GM21526 (cell line): ENCODE results near the gene AGAP3.
A peak's percentile ranks its signal among the peaks of the same experiment; 100 is the strongest.

Source experiments
- ATAC-seq: cut with Tn5 transposase; IDR thresholded peaks from one replicate; pipeline ENCODE4 v1.9.1; 2021; ENCODE audit warnings: moderate library complexity; ENCODE audit not compliant: unreplicated experiment, low FRiP score

The AGAP3 gene

GRCh38 chr7:151087245-151088018 is 1.2 kb downstream of the AGAP3 start:
- peak; percentile 28 for ATAC-seq

- ATAC-seq = no peak
Observed at GRCh38 chr7:151088019-151088855, 2.0 kb downstream of the AGAP3 start.

- ATAC-seq = no peak
Observed at GRCh38 chr7:151088856-151089699, 2.8 kb downstream of the AGAP3 start.

GRCh38 chr7:151089893-151090730 is 3.8 kb downstream of the AGAP3 start:
- no peak for ATAC-seq

GRCh38 chr7:151091003-151091402 is 4.7 kb downstream of the AGAP3 start:
- no peak for ATAC-seq

DNA sequence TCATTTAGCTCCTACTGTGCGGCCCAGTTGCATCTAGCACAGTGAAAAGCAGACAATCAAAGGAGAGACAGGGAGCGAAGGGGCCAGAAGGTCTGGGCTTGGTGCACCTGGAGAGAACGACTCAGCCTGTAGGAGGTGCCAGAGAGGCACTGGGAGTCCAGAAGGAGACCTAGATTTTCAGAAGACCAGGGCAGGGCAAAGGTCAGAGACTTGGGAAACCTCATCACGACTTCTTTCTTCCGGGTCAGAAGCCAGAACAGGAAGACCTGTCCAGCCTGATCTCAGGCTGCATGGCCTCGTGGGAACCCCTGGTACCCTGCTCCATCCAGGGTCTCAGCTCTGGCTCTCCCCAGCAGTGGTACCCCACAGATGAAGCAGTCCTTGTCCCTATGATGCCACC is 5.2 kb downstream of the AGAP3 start:
- no peak for ATAC-seq

DNA sequence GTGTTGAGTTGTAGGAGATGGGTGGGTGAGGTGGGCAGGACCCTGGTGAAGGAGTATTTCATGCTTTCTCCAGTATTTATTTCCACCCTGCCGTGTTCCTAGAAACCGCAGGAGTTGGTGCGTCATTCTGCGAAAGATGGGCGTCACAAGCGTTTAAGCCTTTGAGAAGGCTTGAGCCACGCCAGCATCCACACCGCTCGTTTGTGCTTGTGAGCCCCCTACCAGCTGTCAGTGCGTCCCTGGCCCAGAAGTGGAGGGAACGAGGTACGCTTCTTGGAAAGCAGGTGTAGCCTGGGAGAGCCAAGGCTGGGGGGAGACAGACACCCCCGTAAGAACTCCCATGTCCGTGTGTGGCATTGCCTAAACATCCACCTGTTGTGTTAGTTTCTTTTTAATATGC is 5.7 kb downstream of the AGAP3 start:
- no peak for ATAC-seq

GRCh38 chr7:151093748-151094147 is 7.5 kb downstream of the AGAP3 start:
- ATAC-seq = no peak

GRCh38 chr7:151094675-151095074 is 8.4 kb downstream of the AGAP3 start:
- ATAC-seq = no peak

DNA sequence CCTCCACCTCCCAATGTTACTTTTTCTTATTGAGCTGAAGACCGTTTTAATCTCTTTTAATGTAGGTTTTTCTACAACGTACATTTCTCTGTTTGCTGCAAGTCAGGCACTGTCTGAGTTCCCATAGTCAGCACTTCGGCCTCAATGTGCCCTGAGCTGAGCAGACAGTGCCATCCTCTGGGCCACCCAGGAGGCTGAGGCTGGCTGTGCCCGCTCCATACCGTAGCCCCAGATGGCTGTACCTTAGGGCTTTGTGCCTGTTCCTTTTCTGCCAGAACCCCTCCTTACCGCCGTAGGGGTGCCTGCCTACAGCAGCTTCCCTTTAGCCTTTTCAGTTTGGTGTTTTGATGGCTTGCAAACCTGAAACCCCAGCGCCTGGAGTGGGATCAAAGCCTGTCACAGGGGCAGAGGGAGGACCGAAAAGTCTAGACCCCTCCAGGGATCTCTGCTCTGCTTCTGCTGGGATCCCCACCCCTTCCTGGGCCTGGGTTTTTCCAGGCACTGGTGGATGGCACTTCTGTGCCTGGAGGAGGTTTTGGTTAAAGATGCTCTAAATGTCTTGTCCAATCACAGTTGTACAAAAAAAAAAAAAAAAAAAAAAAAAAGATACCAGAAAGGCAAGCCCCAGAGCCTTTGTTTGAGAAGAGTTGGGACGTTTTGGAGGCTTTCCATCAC is 9.0 kb downstream of the AGAP3 start:
- ATAC-seq = no peak

DNA sequence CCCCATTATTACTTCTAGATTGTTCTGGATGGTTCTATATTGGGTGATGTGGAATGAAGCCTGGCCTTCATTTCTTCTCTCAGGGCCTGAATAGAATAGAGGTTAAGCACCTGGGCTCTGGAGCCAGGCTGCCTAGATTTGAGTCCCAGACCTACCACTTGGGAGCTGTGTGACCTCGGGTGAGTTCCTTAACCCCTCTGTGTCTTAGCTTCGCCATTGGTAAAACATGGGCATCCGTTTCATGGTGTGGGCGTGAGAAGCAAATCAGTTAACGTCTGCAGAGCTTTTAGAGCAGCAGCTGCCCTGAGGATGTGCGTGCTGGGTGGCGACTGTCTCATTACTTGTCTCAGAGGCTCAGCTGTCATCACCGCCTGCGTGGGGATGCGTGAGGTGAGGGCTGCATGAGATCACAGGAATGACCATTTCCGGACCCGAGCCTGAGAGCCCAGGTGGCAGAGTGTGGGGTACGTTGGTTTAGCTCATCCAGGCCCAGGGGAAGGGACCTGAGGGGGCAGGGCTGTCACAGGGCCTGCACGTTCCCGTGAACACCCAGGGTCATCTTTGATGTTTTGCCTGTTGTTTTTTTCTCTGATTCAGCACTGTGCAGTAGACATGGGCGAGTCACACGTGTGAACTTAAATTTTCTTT is 9.7 kb downstream of the AGAP3 start:
- ATAC-seq = no peak

DNA sequence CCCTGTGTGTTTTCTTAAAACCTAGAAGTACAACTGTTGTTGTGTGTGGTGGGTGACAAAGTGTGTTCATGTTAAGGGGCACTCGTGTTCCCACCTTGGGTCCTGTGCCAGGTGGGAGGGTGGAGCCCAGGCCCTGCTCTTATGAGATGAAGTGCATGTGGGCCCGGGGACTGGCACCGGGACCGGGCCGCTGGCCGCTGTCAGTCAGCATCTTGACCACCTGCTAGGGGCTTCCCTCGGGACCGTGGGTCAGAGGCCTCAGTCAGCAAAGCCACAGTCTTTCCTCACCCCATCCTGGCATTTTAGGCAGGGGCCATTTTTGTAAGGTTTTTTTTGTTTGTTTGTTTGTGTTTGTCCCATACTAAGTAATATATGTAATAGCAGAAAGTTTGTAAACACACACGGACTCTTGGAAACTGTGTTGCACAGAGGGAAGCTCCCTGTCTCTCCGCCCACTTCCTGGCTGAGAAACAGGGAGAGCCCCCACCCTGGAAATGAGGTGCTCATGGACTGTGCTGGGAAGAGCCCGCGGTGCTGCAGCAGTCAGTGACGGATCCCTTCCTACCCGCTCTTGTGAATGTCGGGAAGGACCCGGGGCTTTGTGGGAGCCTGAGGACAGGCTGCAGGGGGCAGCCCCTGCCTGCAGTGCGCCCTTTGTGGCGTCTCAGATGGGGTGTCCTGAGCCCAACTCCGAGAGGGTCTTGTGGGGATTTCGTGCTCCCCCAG is 13.4 kb downstream of the AGAP3 start:
- no peak for ATAC-seq

DNA sequence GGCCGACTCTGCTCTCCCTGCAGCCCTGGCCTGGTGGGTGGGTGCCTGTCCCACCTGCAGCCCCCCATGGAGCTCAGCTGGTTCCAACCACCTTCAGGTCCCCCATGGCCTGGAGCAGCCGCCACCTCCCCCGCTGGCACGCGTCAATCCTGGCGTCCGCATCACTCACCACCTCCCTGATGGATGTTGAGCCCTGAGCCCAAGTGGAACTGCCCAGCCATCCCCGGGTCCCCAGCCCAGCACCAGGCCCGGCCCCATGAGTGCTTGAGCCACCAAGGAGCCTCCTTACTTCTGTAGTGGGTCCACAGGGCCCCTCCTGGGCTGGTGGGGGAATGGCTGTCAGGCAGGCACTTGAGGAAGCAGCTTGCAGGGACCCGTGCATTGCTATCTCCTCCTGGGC is 14.6 kb downstream of the AGAP3 start:
- no peak for ATAC-seq

DNA sequence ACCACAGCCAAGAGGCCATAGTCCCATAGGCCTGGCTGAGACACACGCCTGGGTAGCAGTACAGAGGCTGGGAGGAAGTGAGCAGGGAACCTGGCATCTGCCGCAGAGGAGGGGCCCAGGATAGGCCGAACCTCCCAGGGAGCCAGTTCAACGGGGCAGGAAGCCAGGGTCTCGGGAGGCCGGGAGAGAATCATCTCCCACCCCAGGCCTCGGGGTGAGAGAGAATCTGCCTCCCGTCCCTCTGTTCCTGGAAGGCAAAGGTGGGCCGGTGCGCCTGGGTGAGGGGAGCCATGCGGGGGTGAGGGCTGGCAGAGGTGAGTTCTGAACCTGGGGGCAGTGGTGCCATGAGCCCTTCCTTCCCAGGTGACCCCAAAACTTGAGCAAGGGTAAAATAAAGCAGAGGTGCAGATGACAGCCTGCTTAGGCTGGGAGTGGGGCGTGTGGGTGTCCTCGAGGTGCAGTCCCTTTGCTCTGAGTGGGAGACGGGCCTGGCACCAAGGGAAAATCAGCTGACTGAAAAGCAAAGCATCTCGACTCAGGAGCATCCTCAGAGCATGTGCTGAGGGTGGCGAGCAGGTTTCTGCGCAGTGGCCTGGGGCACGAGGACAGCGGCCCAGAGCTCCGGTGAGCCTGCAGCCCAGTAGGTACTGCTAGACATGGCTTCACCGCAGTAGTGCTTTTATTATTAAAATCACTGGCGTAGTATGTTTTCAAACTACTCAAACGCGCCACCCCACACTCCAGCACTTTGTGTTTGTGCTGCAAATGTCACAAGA is 15.5 kb downstream of the AGAP3 start:
- ATAC-seq = no peak

GRCh38 chr7:151102991-151103390 is 16.7 kb downstream of the AGAP3 start:
- ATAC-seq = no peak

DNA sequence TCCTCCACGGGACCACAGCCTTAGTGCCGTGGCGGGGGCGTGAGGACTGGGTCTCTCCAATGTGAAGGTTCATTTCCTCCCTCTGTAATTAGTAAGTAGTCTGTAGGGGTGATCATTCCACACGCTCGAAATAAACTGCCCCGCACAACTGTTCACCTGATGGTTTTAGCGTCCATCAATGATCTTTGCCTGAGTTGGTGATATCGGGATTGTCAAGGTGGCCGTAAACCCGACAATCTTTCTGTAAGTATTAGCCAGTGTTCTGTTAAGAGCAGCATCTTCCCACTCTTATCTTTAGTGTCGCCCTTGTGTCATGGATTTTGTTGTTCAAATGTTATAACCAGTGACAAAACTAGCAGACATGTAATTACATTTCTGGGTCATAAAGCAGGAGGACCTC is 17.7 kb downstream of the AGAP3 start:
- ATAC-seq = no peak

GRCh38 chr7:151104411-151105235 is 18.3 kb downstream of the AGAP3 start:
- ATAC-seq = no peak
